Left cardiac atrium (tissue), 4 donors: Measurements from ENCODE around the gene MACIR. TPM values are rescaled to one million over a fixed set of nuclear protein-coding genes. Genes with fewer than 3 reads are reported as not detected.

Source experiments
- ATAC-seq, 2 donors: fragments of 200-7000 bp; cut with Tn5 transposase; one replicate each; pipeline ENCODE4 v1.9.1; 2020; ENCODE audit warnings: mild to moderate bottlenecking in 2 of 2, moderate library complexity in 2 of 2
- DNase-seq: peaks from one replicate; pipeline ENCODE4 v3.0.0-alpha.2; 2020
- intact Hi-C, 2 donors: fragments of 100-400 bp; cut with DNase I; formaldehyde crosslinking; loops; one replicate each; pipeline versions ENCODE4 v1.14.1 to v1.15.1; 2022 to 2023
- total RNA-seq, 2 donors: library from RNA; stranded (reverse); fragmentation: NEBNext Ultra II Directional; extraction: Animal tissue kit (Norgen Biotek cat#: 25700); gene quantifications; one replicate each; pipeline ENCODE4 v1.2.1, GENCODE V29; 2021
- donor health status: DM: no; HTN: yes; CAD: no.
- donor health status: DM: no; HTN: yes; CAD: no; lungs with severe emphysema.
- donor health status: DM: yes; HTN: yes; CAD: no.
- donor health status: Dilated cardiomyopathy.

Gene MACIR
- total RNA-seq, 2 donors from 2014 or later: 3.4 to 5.0 TPM

- no peak for ATAC-seq
- intact Hi-C loops: no loop called here
- no peak for DNase-seq
Observed at GRCh38 chr5:103280967-103281366, 22.4 kb downstream of the MACIR start.

- DNase-seq (no peak), ATAC-seq (no peak)
- intact Hi-C loops: no loop called here
Observed at GRCh38 chr5:103283120-103283519, 24.6 kb downstream of the MACIR start.

GRCh38 chr5:103283869-103284268 is 25.3 kb downstream of the MACIR start:
- DNase-seq (no peak), ATAC-seq (no peak)
- intact Hi-C loops: no loop called here

- intact Hi-C loops: no loop called here
- no peak for ATAC-seq
- no peak for DNase-seq
Observed at GRCh38 chr5:103286622-103287021, 28.1 kb downstream of the MACIR start.

GRCh38 chr5:103289024-103289423 is 30.5 kb downstream of the MACIR start:
- DNase-seq: no peak
- intact Hi-C loops: no loop called here
- no peak for ATAC-seq

- ATAC-seq (no peak), DNase-seq (no peak)
- intact Hi-C loops: no loop called here
Observed at GRCh38 chr5:103290846-103291245, 32.3 kb downstream of the MACIR start.

GRCh38 chr5:103291606-103292005 is 33.0 kb downstream of the MACIR start:
- intact Hi-C loops: no loop called here
- ATAC-seq (no peak), DNase-seq (no peak)

GRCh38 chr5:103293099-103293498 is 34.5 kb downstream of the MACIR start:
- no peak for DNase-seq
- ATAC-seq: no peak
- intact Hi-C loops: no loop called here

- no peak for ATAC-seq
- intact Hi-C loops: no loop called here
- DNase-seq: no peak
Observed at GRCh38 chr5:103293719-103294118, 35.2 kb downstream of the MACIR start.

- intact Hi-C loops: no loop called here
- ATAC-seq: no peak
- no peak for DNase-seq
Observed at GRCh38 chr5:103294906-103295305, 36.3 kb downstream of the MACIR start.

- intact Hi-C loops: no loop called here
- no peak for DNase-seq
- ATAC-seq: no peak
Observed at GRCh38 chr5:103295424-103295823, 36.9 kb downstream of the MACIR start.

- no peak for ATAC-seq
- no peak for DNase-seq
Observed at GRCh38 chr5:103295871-103296270, 37.3 kb downstream of the MACIR start.

GRCh38 chr5:103298117-103298516 is 39.6 kb downstream of the MACIR start:
- intact Hi-C loops: no loop called here
- no peak for ATAC-seq
- DNase-seq: no peak

More at GRCh38 chr5:103295871-103296270, 37.3 kb downstream of the MACIR start:
- intact Hi-C loops: no loop called here

GRCh38 chr5:103298607-103299188 is 40.1 kb downstream of the MACIR start:
- ATAC-seq: no peak
- intact Hi-C loops: no loop called here
- DNase-seq: no peak

GRCh38 chr5:103305809-103306208 is 47.2 kb downstream of the MACIR start:
- no peak for DNase-seq
- intact Hi-C loops: no loop called here
- ATAC-seq: peak in 1 of 2 donors; percentile 74

GRCh38 chr5:103307470-103307869 is 48.9 kb downstream of the MACIR start:
- intact Hi-C loops: no loop called here
- DNase-seq (no peak), ATAC-seq (no peak)

- DNase-seq (no peak), ATAC-seq (no peak)
- intact Hi-C loops: no loop called here
Observed at GRCh38 chr5:103308774-103309173, 50.2 kb downstream of the MACIR start.

GRCh38 chr5:103313056-103313455 is 54.5 kb downstream of the MACIR start:
- DNase-seq: no peak
- intact Hi-C loops: no loop called here
- no peak for ATAC-seq

- DNase-seq (no peak), ATAC-seq (no peak)
- intact Hi-C loops: no loop called here
Observed at GRCh38 chr5:103315455-103315854, 56.9 kb downstream of the MACIR start.

GRCh38 chr5:103327451-103327850 is 68.9 kb downstream of the MACIR start:
- no peak for ATAC-seq

GRCh38 chr5:103327893-103328292 is 69.3 kb downstream of the MACIR start:
- DNase-seq (no peak), ATAC-seq (no peak)
- intact Hi-C loops: no loop called here

More at GRCh38 chr5:103327451-103327850, 68.9 kb downstream of the MACIR start:
- intact Hi-C loops: no loop called here
- DNase-seq: no peak
